ENCODE data around the gene ST7.
A peak's percentile ranks its signal among the peaks of the same experiment; 100 is the strongest.

The ST7 gene

GRCh38 chr7:117061751-117062150 lies 108.5 kb downstream of the ST7 start:
- no peak for TF ChIP-seq CTCF (IDR thresholded peaks at IDR 0.05; ENCODE audit: insufficient read depth, low read depth, low read length, missing control alignments)
- no peak overlapping the region for H3K4me3 ChIP-seq (ENCODE audit: low read length)
- DNase-seq (ENCODE audit: low read depth), result peak; percentile 47

- no peak for DNase-seq (ENCODE audit: low read depth)
- no peak for TF ChIP-seq CTCF (IDR thresholded peaks at IDR 0.05; ENCODE audit: insufficient read depth, low read depth, low read length, missing control alignments)
- no peak overlapping the region for H3K4me3 ChIP-seq (ENCODE audit: low read length)
Observed at GRCh38 chr7:117062300-117062699, 109.0 kb downstream of the ST7 start.

GRCh38 chr7:117064688-117065087 lies 111.4 kb downstream of the ST7 start:
- TF ChIP-seq CTCF (IDR thresholded peaks at IDR 0.05; ENCODE audit: insufficient read depth, low read depth, low read length, missing control alignments), result no peak
- DNase-seq (ENCODE audit: low read depth), result no peak
- no peak overlapping the region for H3K4me3 ChIP-seq (ENCODE audit: low read length)

GRCh38 chr7:117065571-117066150 lies 112.4 kb downstream of the ST7 start:
- H3K4me3 ChIP-seq (ENCODE audit: low read length), result no peak overlapping the region
- TF ChIP-seq CTCF (IDR thresholded peaks at IDR 0.05; ENCODE audit: insufficient read depth, low read depth, low read length, missing control alignments), result no peak
- no peak for DNase-seq (ENCODE audit: low read depth)

GRCh38 chr7:117066668-117067067 lies 113.4 kb downstream of the ST7 start:
- no peak for TF ChIP-seq CTCF (IDR thresholded peaks at IDR 0.05; ENCODE audit: insufficient read depth, low read depth, low read length, missing control alignments)
- no peak overlapping the region for H3K4me3 ChIP-seq (ENCODE audit: low read length)
- no peak for DNase-seq (ENCODE audit: low read depth)

GRCh38 chr7:117067340-117067739 lies 114.0 kb downstream of the ST7 start:
- DNase-seq (ENCODE audit: low read depth), result no peak
- no peak for TF ChIP-seq CTCF (IDR thresholded peaks at IDR 0.05; ENCODE audit: insufficient read depth, low read depth, low read length, missing control alignments)
- no peak overlapping the region for H3K4me3 ChIP-seq (ENCODE audit: low read length)

GRCh38 chr7:117068511-117069145 lies 115.3 kb downstream of the ST7 start:
- DNase-seq (ENCODE audit: low read depth), result no peak
- H3K4me3 ChIP-seq (ENCODE audit: low read length), result no peak overlapping the region
- no peak for TF ChIP-seq CTCF (IDR thresholded peaks at IDR 0.05; ENCODE audit: insufficient read depth, low read depth, low read length, missing control alignments)

All from epithelial cell of esophagus (primary cell).